Naive thymus-derived CD4-positive, alpha-beta T cell (primary cell): ENCODE measurements around the gene GABBR1. TPM values are rescaled to one million over a fixed set of nuclear protein-coding genes. Genes with fewer than 3 reads are reported as not detected.

Experiments
- ATAC-seq: fragments of 150-1000 bp; cut with Tn5 transposase; 2 replicates; pipeline ENCODE4 v1.10.0; 2021; ENCODE audit warnings: mild to moderate bottlenecking, moderate library complexity
- CTCF ChIA-PET: fragments of 350-600 bp; sonication (Branson Sonifier 250); formaldehyde crosslinking; loops from one replicate; lab custom pipeline; 2021; ENCODE audit warnings: antibody characterized with exemption; lab: Charles Lee
- POLR2A ChIA-PET: fragments of 350-600 bp; sonication (Branson Sonifier 250); formaldehyde crosslinking; loops from one replicate; lab custom pipeline; 2021; ENCODE audit warnings: antibody characterized with exemption, inconsistent platforms; lab: Charles Lee
- DNase-seq, 9 donors: peaks; one replicate each; pipeline versions ENCODE4 v3.0.0 to v3.0.0-alpha.2; 2020 to 2022; ENCODE audit warnings: mixed read lengths in 1 of 9
- H3K27ac ChIP-seq: one replicate; pipeline ENCODE4 v1.7.0; 2013; ENCODE audit warnings: mild to moderate bottlenecking, low read depth, low read length, moderate library complexity
- H3K27me3 ChIP-seq, 2 donors: one replicate each; pipeline ENCODE4 v1.7.0; 2013; ENCODE audit warnings: low read length in 2 of 2, mild to moderate bottlenecking in 2 of 2, moderate library complexity in 2 of 2; ENCODE audit not compliant: control insufficient read depth in 2 of 2, insufficient read depth in 2 of 2
- H3K36me3 ChIP-seq, 3 experiments: 1 replicate in 2 of 3; 2 replicates in 1 of 3; pipeline ENCODE4 v1.7.0; 2013; ENCODE audit warnings: low read length in 3 of 3, mild to moderate bottlenecking in 3 of 3, moderate library complexity in 1 of 3; ENCODE audit not compliant: insufficient read depth in 3 of 3, control insufficient read depth in 2 of 3
- H3K4me1 ChIP-seq, 2 donors: one replicate each; pipeline ENCODE4 v1.7.0; 2013; ENCODE audit warnings: low read length in 2 of 2, mild to moderate bottlenecking in 2 of 2, moderate library complexity in 1 of 2; ENCODE audit not compliant: control insufficient read depth in 2 of 2, insufficient read depth in 2 of 2
- H3K4me3 ChIP-seq: 2 replicates; pipeline ENCODE4 v1.7.0; 2013; ENCODE audit warnings: mild to moderate bottlenecking, low read length
- H3K9me3 ChIP-seq, 3 experiments: 1 replicate in 2 of 3; 2 replicates in 1 of 3; pipeline ENCODE4 v1.7.0; 2013; ENCODE audit warnings: low read length in 3 of 3; ENCODE audit not compliant: control insufficient read depth in 2 of 3
- H3K27ac Mint-ChIP-seq, 9 donors: one replicate each; pipeline ENCODE4 v1.8.0; 2020 to 2022; ENCODE audit warnings: mixed read lengths in 9 of 9, mild to moderate bottlenecking in 8 of 9, moderate library complexity in 5 of 9, inconsistent platforms in 2 of 9
- H3K27me3 Mint-ChIP-seq, 5 donors: one replicate each; pipeline ENCODE4 v1.8.0; 2021 to 2022; ENCODE audit warnings: mixed read lengths in 5 of 5, mild to moderate bottlenecking in 1 of 5
- H3K36me3 Mint-ChIP-seq, 5 donors: one replicate each; pipeline ENCODE4 v1.8.0; 2020 to 2022; ENCODE audit warnings: mixed read lengths in 5 of 5, mild to moderate bottlenecking in 3 of 5, inconsistent platforms in 1 of 5
- H3K4me1 Mint-ChIP-seq, 7 donors: one replicate each; pipeline ENCODE4 v1.8.0; 2020 to 2022; ENCODE audit warnings: mixed read lengths in 7 of 7, mild to moderate bottlenecking in 3 of 7, inconsistent platforms in 1 of 7
- H3K4me3 Mint-ChIP-seq, 10 donors: one replicate each; pipeline ENCODE4 v1.8.0; 2020 to 2022; ENCODE audit warnings: mild to moderate bottlenecking in 10 of 10, mixed read lengths in 10 of 10, moderate library complexity in 6 of 10, inconsistent platforms in 2 of 10
- H3K9me3 Mint-ChIP-seq, 11 donors: one replicate each; pipeline ENCODE4 v1.8.0; 2020 to 2022; ENCODE audit warnings: mixed read lengths in 11 of 11, mild to moderate bottlenecking in 4 of 11, inconsistent platforms in 1 of 11, moderate library complexity in 1 of 11
- intact Hi-C, 2 donors: fragments of 100-400 bp; cut with micrococcal nuclease; formaldehyde crosslinking; loops; one replicate each; pipeline ENCODE4 v1.15.1; 2023
- polyA plus RNA-seq, 2 donors: library from polyadenylated mRNA; unstranded; fragments of 300-500 nt; fragmentation: Illumina TruSeq; gene quantifications; one replicate each; pipeline ENCODE4 v1.2.3, GENCODE V29; 2021
- total RNA-seq, 6 experiments: library from RNA in 5 of 6; stranded (reverse) in 5 of 6; gene quantifications; 1 replicate in 5 of 6; 2 replicates in 1 of 6; pipeline ENCODE4 v1.2.3 and lab custom pipeline; 2021 to 2026

Gene GABBR1
- total and polyA plus RNA-seq, 7 experiments from 2014 or later: 1.2 to 115 (median 59.9) TPM

GRCh38 chr6:29567991-29568390, 65.0 kb downstream of the GABBR1 start:
- POLR2A ChIA-PET: no interaction called here
- Mint-ChIP-seq H3K27me3 (peaks cover 48 to 60% (median 56%) of the 10 kb centered on the region in 5 donors), H3K9me3 (peaks cover 0 to 1% (median 0%) of the 10 kb centered on the region in 11 donors), H3K4me3 (no peak overlapping the region), H3K27ac (no peak overlapping the region), H3K36me3 (no peaks in the 10 kb centered on the region), H3K4me1 (peaks cover 5 to 8% (median 7%) of the 10 kb centered on the region in 7 donors)
- ATAC-seq (no peak), DNase-seq (no peak)
- Histone ChIP-seq H3K4me1 (no peaks in the 10 kb centered on the region), H3K4me3 (no peak overlapping the region), H3K27me3 (peaks cover 2 to 5% of the 10 kb centered on the region in 2 donors), H3K27ac (no peak overlapping the region), H3K36me3 (no peaks in the 10 kb centered on the region), H3K9me3 (no peaks in the 10 kb centered on the region)
- CTCF ChIA-PET: no interaction called here
- intact Hi-C loops: no loop called here

GRCh38 chr6:29567541-29567940, 65.4 kb downstream of the GABBR1 start:
- DNase-seq (no peak), ATAC-seq (no peak)
- Mint-ChIP-seq H3K9me3 (peaks cover 0 to 1% (median 0%) of the 10 kb centered on the region in 11 donors), H3K27me3 (peaks cover 53 to 65% (median 60%) of the 10 kb centered on the region in 5 donors), H3K36me3 (peaks cover 0 to under 1% (median 0%) of the 10 kb centered on the region in 5 donors), H3K27ac (no peak overlapping the region), H3K4me1 (peaks cover 5 to 9% (median 7%) of the 10 kb centered on the region in 7 donors), H3K4me3 (no peak overlapping the region)
- Histone ChIP-seq H3K4me3 (no peak overlapping the region), H3K27me3 (peaks cover 2 to 5% of the 10 kb centered on the region in 2 donors), H3K9me3 (no peaks in the 10 kb centered on the region), H3K4me1 (no peaks in the 10 kb centered on the region), H3K27ac (no peak overlapping the region), H3K36me3 (no peaks in the 10 kb centered on the region)
- intact Hi-C loops: no loop called here
- ChIA-PET POLR2A (no interaction called here), CTCF (no interaction called here)

GRCh38 chr6:29566856-29567255, 66.1 kb downstream of the GABBR1 start:
- Mint-ChIP-seq H3K9me3 (peaks cover 0 to 1% (median 0%) of the 10 kb centered on the region in 11 donors), H3K4me3 (no peak overlapping the region), H3K27me3 (peaks cover 50 to 66% (median 58%) of the 10 kb centered on the region in 5 donors), H3K4me1 (peaks cover 5 to 9% (median 7%) of the 10 kb centered on the region in 7 donors), H3K27ac (no peak overlapping the region), H3K36me3 (peaks cover 0 to 3% (median 0%) of the 10 kb centered on the region in 5 donors)
- no peak for ATAC-seq
- ChIA-PET CTCF (interaction anchor here (0.6 kb wide), 1 partner anchor 574 kb away, joined by 3 read pairs; no protein-coding TSS in a partner anchor), POLR2A (no interaction called here)
- Histone ChIP-seq H3K27ac (no peak overlapping the region), H3K4me1 (no peaks in the 10 kb centered on the region), H3K27me3 (peaks cover 2 to 5% of the 10 kb centered on the region in 2 donors), H3K9me3 (no peaks in the 10 kb centered on the region), H3K36me3 (no peaks in the 10 kb centered on the region), H3K4me3 (no peak overlapping the region)
- intact Hi-C loops: no loop called here
- no peak for DNase-seq

- Mint-ChIP-seq H3K4me3 (no peak overlapping the region), H3K36me3 (peaks cover 0 to 3% (median 0%) of the 10 kb centered on the region in 5 donors), H3K9me3 (peaks cover 0 to 1% (median 0%) of the 10 kb centered on the region in 11 donors), H3K27ac (no peak overlapping the region), H3K4me1 (peaks cover 5 to 9% (median 7%) of the 10 kb centered on the region in 7 donors), H3K27me3 (peaks cover 50 to 72% (median 62%) of the 10 kb centered on the region in 5 donors)
- Histone ChIP-seq H3K27me3 (peaks cover 2 to 5% of the 10 kb centered on the region in 2 donors), H3K27ac (no peak overlapping the region), H3K9me3 (no peaks in the 10 kb centered on the region), H3K36me3 (no peaks in the 10 kb centered on the region), H3K4me1 (no peaks in the 10 kb centered on the region), H3K4me3 (no peak overlapping the region)
- POLR2A ChIA-PET: no interaction called here
- CTCF ChIA-PET: no interaction called here
- intact Hi-C loops: no loop called here
- ATAC-seq: no peak
- no peak for DNase-seq
Observed at GRCh38 chr6:29564875-29565274, 68.1 kb downstream of the GABBR1 start.

- Mint-ChIP-seq H3K9me3 (peaks cover 0 to 1% (median 0%) of the 10 kb centered on the region in 11 donors), H3K4me1 (peaks cover 5 to 9% (median 7%) of the 10 kb centered on the region in 7 donors), H3K27me3 (peaks cover 54 to 80% (median 66%) of the 10 kb centered on the region in 5 donors), H3K4me3 (no peak overlapping the region), H3K27ac (peak overlapping the region in 1 of 9 donors; percentile 56), H3K36me3 (peaks cover 0 to 3% (median 0%) of the 10 kb centered on the region in 5 donors)
- peaks cover 2 to 5% of the 10 kb centered on the region in 2 donors for H3K27me3 ChIP-seq
- H3K4me1 ChIP-seq: no peaks in the 10 kb centered on the region
- no peak for DNase-seq
- H3K27ac ChIP-seq: no peak overlapping the region
- CTCF ChIA-PET: no interaction called here
- H3K4me3 ChIP-seq: no peak overlapping the region
- H3K36me3 ChIP-seq: no peaks in the 10 kb centered on the region
- H3K9me3 ChIP-seq: no peaks in the 10 kb centered on the region
- intact Hi-C loops: no loop called here
- ATAC-seq: no peak
- POLR2A ChIA-PET: no interaction called here
Observed at GRCh38 chr6:29563435-29563965, 69.5 kb downstream of the GABBR1 start.

- POLR2A ChIA-PET: no interaction called here
- Mint-ChIP-seq H3K27ac (no peak overlapping the region), H3K4me1 (peaks cover 5 to 9% (median 6%) of the 10 kb centered on the region in 7 donors), H3K36me3 (peaks cover 0 to 3% (median 0%) of the 10 kb centered on the region in 5 donors), H3K27me3 (peaks cover 51 to 70% (median 57%) of the 10 kb centered on the region in 5 donors), H3K4me3 (no peak overlapping the region), H3K9me3 (peaks cover 0 to 1% (median 0%) of the 10 kb centered on the region in 11 donors)
- Histone ChIP-seq H3K36me3 (no peaks in the 10 kb centered on the region), H3K4me1 (no peaks in the 10 kb centered on the region), H3K27me3 (peaks cover 0 to 5% of the 10 kb centered on the region in 2 donors), H3K9me3 (no peaks in the 10 kb centered on the region), H3K4me3 (no peak overlapping the region), H3K27ac (no peak overlapping the region)
- intact Hi-C loops: no loop called here
- CTCF ChIA-PET: no interaction called here
- DNase-seq (no peak), ATAC-seq (no peak)
Observed at GRCh38 chr6:29561606-29562181, 71.3 kb downstream of the GABBR1 start.
